Head of caudate nucleus (tissue), 42 donors: Measurements from ENCODE around the gene TSPOAP1.

Source experiments
- DNase-seq, 42 donors: peaks; one replicate each; pipeline versions ENCODE4 v3.0.0 to v3.0.0-alpha.2; 2020 to 2021; ENCODE audit warnings: mixed read lengths in 7 of 42
- intact Hi-C: fragments of 100-400 bp; cut with DNase I; formaldehyde crosslinking; loops from one replicate; pipeline ENCODE4 v1.15.0; 2022

Gene TSPOAP1

GRCh38 chr17:58364270-58364942, 35.8 kb upstream of the TSPOAP1 start:
- DNase-seq = no peak
- intact Hi-C loops = no loop called here

- no peak for DNase-seq
- intact Hi-C loops = no loop called here
These were observed 35.0 kb upstream of the TSPOAP1 start for GRCh38 chr17:58363457-58364185.

GRCh38 chr17:58362368-58363014, 33.9 kb upstream of the TSPOAP1 start:
- no peak for DNase-seq
- intact Hi-C loops = no loop called here

- DNase-seq = peak in 5 of 42 donors; percentile 19 to 39 (median 28)
- intact Hi-C loops = no loop called here
These were observed 31.9 kb upstream of the TSPOAP1 start for GRCh38 chr17:58360296-58361063.

DNA sequence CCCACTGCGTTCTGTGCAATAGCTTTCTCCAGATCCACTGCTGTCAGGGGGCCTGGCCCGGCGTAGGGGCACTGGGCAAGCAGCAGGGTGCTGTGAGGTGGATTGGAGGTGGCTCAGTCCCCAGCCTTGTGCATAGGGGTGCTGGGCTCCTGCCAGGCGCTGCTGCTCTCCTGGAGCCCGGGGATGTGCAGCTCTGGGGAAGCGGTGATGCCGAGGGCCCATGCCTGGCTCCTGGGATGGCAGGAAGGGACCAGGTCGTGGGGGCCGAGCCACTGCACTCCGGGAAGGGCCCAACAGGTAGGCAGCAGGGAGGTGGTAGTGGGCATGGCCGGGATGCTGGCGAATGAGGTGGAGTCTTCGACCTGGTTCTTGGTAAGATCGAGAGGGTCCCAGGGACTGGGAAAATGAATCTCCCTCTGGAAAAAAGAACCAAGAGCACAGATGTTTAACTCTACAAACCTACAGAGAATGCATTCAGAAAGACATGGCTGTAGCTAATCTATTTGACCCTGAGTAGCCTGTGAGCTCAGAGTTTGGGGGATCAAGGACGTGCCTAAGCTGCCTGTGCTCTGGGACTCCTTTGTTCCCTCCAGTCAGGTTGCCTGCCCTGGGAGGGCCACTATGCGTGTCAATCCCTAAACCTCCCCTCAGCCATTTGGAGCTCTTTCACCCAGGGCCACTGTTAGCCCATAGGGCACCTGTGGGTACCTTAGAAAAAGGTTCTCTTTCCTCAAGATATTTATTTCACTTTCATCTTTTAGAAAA, 30.0 kb upstream of the TSPOAP1 start:
- intact Hi-C loops = loop anchor here (10.0 kb wide), 1 partner anchor 46 kb away; no protein-coding TSS in a partner anchor

DNA sequence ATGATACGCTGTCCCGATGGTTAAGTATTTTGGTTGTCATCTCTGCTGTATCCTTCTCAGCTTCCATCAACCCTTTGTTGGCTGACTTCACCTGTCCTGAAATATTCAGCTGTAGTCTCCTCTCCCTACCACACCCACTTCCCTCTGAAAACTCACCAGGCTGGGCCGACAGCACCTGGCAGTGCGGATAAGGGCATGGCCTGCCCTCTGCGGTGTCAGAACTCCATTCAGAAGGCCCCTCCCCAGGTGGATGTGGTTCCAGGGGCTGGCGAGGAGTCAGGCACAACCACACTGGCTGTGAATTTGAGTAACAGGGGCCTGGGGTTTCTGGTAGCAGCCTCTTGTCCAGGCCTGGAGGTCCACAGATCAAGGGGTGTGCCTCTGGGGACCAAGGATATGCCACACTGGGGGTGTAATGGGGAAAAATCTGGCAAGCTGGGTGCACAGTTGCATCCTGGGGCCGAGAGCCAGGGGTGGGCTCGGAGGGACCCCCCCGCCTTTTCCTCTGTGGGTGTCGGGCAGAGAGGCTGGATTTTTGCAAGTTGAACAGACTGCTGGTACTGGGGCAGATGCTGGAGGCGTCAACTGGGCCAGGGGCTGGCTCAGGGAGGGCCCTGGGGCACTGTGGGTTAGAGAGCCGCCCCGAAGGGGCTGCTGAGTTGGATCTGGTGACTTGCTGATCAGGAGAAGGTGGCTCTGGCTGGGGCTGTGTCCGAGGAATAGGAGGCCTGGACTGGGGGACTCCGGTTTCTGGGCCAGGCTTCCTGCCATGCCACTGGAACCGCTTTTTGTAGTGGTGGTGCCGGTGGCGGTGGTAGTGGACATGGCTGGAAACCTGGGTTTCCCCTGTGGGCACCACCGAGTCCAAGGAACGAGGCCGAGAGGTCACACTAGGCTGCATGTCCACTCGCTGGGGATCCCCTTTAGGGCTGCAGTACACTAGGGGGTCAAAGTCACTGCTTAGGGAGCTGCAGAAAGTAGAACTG, 29.0 kb upstream of the TSPOAP1 start:
- intact Hi-C loops = loop anchor here (10.0 kb wide), 1 partner anchor 47 kb away; no protein-coding TSS in a partner anchor
- DNase-seq = no peak

More for the DNA sequence above, 30.0 kb upstream of the TSPOAP1 start:
- DNase-seq = no peak

GRCh38 chr17:58356231-58356630, 27.6 kb upstream of the TSPOAP1 start:
- intact Hi-C loops = loop anchor here (10.0 kb wide), 1 partner anchor 49 kb away; no protein-coding TSS in a partner anchor
- DNase-seq = no peak

DNA sequence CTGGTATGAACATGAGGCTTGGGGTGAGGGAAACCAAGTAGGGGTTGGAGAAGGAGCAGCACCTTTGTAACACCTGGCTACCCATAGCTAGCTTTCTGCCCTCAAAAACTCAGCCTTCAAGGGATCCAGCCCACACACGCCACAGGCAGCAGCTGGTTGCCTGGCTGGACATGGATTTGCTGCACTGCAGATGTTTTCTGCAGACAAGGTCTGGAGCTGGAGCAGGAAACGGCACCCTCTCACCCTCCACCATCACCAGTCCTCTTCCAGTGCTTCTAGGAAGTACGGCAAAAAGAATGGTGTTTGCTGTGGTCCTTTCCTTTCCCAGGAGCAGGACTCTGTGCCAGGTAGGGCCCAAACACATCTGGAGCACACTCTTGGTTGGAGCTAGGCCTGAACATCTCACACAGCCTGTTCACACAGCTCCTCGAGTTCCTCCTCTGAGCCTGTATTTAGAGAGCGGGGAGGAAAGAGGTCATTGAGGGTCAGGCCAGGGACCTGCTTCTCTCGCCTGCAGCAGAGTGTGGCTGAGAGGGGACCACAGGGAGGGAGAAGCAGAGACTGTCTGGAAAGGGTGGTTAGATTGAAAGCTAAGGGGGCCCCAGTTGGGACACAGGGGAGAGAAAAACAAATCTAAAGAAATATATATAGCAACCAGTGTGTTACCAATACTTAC, 26.1 kb upstream of the TSPOAP1 start:
- DNase-seq = no peak
- intact Hi-C loops = loop anchor here (10.0 kb wide), 1 partner anchor 50 kb away; no protein-coding TSS in a partner anchor

- DNase-seq = no peak
- intact Hi-C loops = loop anchor here (10.0 kb wide), 1 partner anchor 51 kb away; no protein-coding TSS in a partner anchor
These were observed 24.8 kb upstream of the TSPOAP1 start for GRCh38 chr17:58353389-58353825.

DNA sequence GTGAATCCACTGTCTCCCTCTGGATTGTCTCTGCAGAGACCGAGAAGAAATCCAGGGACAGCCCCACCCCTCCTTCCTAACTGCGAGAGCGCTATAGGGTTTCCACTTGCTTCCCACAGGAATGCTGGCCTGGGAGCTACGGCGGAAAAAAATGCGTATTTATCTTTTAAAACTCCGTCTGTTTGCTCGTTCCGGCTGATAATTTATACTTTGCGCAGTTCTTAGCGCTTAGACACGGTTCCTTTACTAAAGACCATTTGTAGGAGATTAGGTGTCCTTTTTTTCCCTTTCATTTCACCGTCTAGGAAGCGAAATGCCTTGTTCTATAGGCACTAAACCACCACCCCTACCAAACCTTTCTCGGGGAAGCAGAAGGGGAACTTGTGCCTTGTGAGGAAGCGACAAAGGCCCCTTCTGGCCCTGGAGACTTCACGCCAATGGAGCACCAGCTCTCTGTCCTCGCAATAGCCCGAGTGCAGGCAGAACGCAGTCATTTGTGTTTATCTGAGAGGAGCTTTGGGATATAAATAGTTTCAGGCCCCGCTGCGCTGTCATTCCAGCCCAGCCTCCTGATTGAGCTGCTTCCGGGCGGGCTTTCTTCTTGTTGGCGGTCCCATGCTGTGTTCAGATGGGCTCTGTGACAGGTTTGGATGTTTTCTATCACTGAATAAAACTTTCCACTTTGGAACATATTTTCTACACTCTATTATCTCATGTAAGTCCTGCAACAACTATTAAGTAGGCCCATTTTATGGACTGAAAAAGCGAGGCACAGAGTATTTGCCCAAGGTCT, 24.2 kb upstream of the TSPOAP1 start:
- peak in 14 of 42 donors; percentile 14 to 51 (median 31) for DNase-seq

GRCh38 chr17:58351831-58352595, 23.4 kb upstream of the TSPOAP1 start, which contains the start of gene SUPT4H1:
TSS of gene SUPT4H1 (minus strand) at chr17:58352201. CDS start at chr17:58352135, 66 bp downstream.
- DNase-seq = peak; percentile 74 to 95 (median 87)
- intact Hi-C loops = loop anchor here (10.0 kb wide), 1 partner anchor 53 kb away; no protein-coding TSS in a partner anchor

More for the DNA sequence above, 24.2 kb upstream of the TSPOAP1 start:
- intact Hi-C loops = loop anchor here (10.0 kb wide), 1 partner anchor 52 kb away; no protein-coding TSS in a partner anchor

- intact Hi-C loops = loop anchor here (10.0 kb wide), 1 partner anchor 54 kb away; no protein-coding TSS in a partner anchor
These were observed 22.6 kb upstream of the TSPOAP1 start for GRCh38 chr17:58351182-58351581.

DNA sequence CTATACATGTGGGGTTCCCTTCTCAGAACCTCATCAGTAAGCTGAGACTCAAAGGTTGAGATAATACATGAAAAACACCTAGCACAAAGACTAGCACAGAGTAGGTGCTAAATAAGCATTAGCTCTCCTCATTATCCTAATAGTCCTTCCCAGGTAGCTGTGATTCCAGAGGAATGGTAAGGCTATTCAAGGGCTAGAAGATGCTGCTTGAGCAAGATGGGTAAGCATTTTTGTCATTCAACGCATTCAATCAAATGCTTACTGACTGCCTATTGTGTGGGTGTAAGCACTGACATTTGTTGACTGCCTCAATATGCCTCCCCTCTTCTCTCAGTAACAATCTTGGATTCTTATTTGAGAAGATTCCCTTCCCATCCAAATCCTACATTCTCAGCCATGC, 19.4 kb upstream of the TSPOAP1 start:
- no peak for DNase-seq
- intact Hi-C loops = no loop called here

More at GRCh38 chr17:58351182-58351581, 22.6 kb upstream of the TSPOAP1 start:
- DNase-seq = no peak

GRCh38 chr17:58345500-58345899, 16.9 kb upstream of the TSPOAP1 start:
- intact Hi-C loops = no loop called here
- no peak for DNase-seq

GRCh38 chr17:58344791-58345157, 16.2 kb upstream of the TSPOAP1 start:
- intact Hi-C loops = no loop called here

More at GRCh38 chr17:58344791-58345157, 16.2 kb upstream of the TSPOAP1 start:
- no peak for DNase-seq
